Activated naive CD4-positive, alpha-beta T cell (primary cell): Measurements from ENCODE around the gene WNT7A.

Experiments used
- DNase-seq, 4 experiments: peaks; one replicate each; lab custom pipeline; 2025; lab: John Stamatoyannopoulos, UW

WNT7A gene

DNA sequence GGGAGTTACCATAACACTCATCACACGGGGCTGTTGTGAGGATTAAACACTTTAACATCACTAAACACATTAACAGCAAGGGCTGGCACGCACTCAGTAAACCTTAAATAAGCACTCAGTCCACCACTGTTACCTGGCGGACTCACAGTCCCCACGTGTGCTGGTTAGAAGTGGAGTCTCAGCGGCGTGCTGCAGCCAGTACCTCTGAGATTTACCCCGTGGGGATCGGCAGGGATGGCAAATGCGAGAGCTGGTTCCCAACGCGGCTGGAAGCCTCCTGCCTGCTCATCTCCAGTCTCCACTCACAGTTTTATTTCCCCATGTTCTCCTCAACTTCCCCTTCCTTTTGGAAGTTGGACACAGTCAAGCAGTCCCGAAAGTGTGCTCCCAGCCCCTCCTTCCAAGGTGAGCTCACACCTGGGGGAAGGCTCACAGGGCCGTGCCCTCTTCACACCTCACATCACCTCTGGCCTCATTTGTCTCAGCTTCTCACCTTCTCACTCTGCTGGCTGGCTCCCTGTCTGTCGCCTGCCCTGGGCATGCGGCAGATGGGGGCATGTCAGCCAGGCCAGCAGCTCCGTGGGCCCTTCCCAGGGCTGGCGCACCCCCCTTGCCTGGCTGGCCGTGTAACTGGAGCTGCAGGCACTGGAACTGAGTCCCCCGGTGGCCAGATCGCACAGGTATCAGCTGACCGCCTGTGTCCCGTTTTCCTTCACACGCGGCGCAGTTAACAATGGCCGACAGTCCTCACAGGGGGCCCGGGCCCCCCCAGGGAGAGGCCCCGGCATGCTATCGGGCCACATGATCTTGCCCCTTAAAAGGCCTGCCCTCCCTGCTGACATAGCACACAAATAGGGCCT lies 87.1 kb downstream of the WNT7A start:
- no peak for DNase-seq

DNA sequence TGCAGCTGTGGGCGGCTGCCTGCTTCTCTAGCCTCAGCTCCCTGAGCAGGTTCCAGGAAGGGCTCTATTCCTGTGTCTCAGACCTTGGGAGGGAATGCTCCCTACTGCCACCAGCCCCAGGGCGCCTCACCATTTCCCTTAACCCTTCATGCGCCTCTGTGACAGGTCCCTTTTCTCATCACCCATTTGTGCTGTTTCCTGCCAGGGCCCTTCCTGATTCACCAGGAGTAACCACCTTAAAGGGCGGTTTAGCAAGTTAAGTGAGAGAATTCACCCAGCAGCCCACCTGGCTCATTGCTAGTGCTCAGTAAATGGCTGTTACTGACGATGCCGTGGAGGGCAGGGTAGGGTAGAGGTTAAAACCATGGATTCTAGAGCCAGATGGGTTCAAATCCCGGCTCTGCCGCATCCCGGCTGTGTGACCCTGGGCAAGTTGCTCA lies 87.8 kb downstream of the WNT7A start:
- DNase-seq, result no peak

DNA sequence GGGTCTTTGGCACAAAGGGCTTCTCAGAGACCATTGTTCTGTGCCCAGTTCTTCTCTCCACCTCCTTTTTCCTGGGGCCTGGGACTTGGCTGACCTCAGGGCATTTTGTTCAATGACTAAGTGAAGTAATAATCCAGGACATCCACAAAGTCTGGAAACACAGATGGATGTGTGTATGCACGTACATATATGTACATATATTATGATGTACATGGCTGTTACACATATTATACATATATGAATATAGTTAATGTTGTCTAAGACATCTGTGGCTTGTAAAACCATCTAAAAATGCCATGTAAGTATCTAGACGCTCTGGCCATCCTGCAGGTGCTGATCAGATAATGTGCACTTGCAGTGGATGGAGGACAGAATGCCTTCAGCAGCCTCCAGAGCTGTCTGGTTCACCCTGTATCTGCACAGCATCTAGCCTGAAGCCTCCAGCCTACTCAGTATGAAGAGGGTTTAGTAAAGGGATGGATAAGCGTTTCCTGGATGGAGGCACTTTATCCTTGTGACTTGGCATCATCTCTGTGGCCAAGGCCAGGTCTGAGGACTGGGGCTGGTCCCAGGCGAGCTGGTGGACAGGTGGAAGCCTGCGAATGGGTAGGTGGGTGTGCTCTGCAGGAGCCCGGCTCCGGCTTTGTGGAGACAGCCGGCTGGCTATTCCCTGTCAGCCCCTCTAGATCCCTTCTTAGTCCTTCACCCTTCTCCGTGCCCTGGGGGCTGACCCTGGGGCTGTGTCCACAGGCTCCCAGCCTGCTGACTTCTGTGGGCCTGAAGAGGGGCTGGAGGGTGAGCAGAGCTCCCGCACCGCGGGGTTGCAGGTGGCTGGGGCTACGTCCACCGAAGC lies 88.4 kb downstream of the WNT7A start:
- no peak for DNase-seq

DNA sequence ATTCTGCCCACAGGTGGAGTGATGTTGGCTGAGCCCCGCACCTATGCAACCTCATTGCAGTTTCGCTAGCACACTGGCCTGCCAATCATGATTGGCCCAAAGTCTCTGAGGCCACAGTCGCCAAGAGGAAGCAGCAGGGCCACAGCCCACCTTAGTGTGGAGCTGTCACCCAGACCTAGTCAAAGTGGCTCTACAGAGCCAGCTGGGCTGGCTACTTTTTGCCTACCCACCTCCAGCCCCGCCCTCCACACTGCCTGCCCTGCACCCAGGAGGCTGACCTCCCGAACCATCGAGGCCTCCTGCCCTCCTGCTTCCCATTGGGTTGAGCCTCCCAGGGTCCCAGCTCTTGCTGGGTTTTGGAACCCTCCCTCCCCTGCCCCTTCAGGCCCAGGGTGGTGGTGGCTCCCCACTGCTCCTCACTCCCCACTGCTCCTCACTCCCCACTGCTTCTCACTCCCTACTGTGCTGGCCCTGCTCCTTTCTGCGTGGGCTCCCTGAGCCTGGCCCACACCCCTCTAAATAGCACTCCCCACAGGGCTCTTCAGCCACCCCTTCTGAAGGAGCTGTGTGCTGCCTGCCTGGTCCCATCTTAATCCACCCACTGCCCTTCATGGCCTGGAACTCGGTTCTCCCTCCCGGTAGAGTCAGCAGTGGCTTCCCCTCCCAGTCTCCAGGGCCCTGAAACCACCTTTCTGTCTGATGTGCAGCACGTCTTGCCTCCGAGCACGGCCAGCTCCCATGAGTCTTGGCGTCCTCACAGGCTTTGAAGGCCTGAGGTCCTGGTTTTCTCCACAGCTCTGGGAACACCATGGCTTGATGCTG lies 89.3 kb downstream of the WNT7A start:
- DNase-seq, result no peak

DNA sequence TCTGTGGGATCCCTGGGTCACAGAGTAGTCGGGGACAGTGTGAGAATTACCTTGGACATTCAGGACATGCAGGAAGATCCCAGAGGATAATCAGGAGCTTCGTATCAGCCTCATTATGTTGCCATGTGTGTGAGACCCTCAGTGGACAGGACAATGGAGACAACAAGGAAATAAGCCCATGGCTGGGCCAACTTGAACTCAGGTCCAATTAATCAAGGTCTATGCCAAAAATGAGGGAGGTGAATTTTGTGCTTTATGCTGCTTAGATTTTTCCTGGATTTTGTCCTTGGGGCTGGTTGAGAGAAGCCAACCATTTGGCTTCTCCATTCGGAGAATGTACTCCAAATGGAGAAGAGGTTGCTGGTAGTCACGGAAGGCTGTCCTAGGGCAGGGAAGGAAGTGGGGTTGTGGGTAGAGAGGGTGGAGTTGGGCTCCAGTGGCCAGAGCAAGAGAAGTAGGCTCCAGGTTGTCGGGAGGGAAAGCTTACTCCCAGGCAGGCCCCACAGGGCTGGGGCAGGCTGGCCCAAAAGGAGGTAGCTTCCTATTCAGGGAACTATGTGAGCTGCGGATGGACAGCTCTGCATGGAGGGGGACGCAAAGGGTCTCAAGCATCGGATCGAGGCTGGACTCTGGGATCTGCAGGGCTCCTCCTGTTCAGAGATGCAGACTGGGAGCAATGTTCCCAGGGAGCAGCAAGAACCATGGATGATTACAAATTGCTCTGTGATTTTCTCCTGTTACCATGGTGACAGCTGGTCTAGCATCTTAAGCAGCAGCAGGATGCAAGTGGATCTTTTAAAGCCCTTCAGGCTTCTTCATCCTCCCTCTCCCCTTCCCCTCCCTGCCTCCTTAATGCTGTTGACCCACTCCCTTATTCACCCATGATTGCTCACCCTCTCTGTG lies 91.1 kb downstream of the WNT7A start:
- DNase-seq, result no peak

DNA sequence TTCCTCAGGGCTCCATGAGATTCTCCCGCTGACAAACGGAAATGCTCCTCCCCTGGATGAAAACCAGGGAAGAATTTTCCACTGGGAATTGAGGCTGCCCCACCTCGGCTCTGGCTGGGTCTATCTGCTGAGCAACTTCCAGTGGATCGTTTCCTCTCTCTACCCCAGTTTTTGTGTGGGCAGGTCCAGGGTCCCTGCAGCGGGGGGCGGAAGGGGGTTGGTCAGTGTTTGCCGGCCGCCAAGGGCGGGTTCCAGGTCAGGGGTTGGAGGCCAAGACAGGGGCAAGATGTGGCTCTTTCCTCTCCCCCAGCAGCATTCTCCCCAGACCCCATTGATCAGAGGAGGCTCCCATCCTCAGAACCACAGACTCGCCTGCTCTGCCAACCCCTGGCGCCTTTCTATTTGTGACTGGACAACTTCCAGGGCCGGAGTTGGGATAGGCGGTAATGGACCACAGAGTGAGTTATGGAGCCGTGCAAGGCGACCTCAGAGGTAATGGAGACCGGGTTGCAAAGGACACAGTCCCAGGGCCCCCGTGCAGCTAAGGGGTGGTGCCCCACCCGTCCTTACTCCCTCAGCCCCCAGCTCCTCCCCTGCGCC lies 92.2 kb downstream of the WNT7A start:
- DNase-seq, result no peak

DNA sequence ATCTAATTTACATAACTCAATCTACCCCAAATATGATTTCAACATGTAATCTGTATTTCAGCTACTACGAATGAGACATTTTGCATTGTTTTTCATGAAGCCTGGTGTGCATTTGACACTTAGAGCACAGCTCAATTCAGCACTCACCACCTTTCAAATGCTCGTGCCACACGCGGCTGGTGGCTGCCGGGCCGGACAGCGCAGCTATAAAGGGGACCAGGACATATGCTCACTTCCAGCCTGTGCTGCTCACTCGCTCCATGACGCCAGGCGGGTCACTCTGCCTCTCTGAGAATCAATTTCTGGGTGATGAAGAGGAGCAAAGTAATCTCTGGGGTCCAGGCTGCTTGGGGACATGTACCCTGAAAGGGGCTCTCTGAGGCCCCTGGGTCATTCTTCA lies 93.1 kb downstream of the WNT7A start:
- DNase-seq, result no peak

DNA sequence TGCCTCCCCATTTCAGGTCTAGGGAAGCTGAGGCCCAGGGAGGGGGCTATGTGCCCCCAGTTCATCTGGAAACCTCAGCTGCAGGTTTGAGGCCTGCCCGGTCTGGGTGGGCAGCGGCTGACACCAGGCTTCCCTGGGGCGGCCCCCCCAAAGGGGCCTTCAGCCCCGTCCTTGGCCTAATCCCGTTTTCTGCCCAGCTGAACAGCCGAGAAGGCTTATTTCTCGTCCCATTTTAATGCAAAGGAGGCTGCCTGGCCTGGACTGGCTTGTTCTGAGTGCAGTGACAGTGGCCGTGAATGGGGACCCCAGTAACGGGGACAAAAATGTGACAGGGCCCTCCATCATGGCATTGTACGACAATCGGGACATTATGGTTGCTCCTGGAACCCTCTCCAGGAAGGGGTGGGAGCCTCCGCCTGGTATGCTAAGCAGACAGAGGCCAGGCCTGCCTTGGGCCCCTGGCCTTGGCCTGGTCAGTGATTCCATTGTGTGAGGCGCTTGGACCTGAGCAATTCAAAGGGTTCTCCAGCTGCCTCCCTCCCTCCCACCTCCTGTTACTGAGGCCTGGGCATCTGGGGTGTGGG lies 93.9 kb downstream of the WNT7A start:
- no peak for DNase-seq

DNA sequence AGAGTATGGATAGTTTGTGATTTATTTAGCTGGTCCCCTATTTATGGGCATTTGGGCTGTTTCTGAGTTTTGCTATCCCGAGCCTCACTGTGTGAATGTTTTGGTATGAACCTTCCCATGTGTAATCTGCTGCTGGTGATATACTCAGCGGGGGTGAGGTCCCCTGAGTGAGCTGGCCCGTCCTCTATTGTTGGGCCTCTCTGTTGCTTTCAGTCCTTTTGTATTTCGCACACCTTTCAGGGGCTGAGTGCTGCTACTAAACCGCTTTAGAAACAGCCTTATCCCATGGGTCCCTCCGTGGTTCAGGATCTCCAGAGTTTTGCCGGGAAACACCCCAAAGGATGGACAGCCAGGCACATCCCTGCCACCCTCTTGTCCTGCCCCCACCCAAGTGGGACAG lies 94.5 kb downstream of the WNT7A start:
- no peak for DNase-seq

DNA sequence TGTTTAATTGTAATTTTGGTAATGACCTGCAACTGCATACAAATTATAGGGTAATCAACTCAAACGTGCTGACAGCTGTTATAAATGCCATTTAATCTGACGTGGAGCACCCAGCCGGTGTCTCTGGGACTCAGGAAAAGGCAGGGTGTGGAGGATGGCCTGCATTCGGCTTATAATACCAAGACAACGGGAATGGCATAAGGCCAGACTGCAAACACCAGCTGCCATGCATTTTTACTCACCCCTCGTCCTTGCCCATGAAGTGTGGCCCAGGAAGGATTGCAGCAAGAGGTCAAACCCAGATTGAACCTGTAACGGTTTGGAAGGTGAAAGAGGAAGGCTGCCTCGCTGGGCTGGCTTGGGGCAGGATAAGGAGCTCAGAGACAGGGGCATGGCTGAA lies 96.4 kb downstream of the WNT7A start:
- DNase-seq, result no peak

DNA sequence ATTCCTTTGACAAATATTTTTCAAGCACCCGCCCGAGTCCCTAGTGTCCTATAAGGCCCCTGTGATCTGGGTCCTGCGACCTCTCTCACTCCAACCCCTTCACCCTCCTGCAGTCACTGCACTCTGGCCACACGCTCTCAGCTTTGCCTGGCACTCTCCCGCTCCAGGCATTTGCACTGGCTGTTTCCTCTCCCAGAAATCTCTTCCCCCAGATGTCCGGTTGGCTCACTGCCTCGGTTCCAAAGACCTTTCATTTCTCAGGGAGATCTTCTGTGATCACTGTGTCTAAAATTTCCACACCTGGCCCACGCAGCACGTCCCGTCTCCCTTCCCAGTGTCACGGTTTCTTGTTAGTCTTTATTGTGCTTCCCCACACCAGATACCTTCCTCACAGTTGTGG lies 97.4 kb downstream of the WNT7A start:
- DNase-seq, result no peak

DNA sequence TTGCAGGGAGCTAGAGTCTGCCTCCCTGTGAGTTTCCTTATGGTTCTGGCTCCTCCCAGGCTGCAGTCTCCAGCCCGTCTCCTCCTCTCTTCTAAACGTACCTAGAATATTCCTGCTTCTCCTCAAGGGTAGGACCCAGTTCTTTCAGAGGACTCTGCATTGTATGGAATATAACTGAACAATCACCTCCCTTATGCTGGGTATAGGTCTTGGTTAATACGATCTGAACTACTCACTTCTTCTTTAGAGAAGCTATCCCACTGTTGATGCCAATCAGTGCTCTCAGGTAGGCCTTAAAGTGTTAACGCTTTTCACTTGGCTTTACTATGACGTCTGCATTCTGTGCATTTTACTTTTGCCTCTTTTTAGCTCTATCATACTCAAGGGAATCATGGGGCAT lies 98.5 kb downstream of the WNT7A start:
- DNase-seq, result no peak

DNA sequence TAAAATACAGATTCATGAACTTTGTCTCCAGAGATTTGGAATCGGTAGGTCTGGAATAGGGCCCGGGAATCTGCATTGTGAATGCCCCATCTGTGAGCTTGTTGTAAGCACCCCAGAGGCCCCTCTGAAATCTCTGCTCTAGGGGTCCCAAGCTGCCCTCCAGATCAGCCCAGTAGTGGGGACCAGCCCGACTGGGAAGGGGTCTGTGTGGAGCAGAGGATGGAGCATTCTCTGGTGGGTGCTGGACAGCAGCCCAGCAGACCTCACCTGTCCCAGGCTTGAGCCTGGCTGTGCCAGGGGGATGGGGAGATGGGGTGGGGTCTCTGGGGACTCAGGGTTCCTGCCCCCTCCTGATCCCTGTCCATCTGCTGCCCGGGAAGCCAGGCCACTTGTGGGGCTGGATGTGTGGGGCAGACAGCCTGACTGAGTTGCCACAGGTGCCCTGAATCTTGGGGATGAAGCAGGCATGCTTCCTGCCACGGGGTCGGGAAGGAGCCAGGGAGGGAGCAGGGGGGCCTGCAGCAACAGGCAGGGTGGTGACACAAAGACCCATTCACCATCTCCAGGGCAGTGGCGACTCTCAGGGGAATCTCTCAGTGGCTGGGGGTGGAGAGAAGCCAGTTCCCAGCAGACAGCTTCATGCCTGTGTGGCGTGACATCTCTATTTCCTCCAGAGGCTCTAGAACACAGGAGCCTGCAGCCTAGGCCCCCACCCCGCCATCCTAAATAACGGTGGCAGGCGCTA lies 99.3 kb downstream of the WNT7A start:
- no peak for DNase-seq

DNA sequence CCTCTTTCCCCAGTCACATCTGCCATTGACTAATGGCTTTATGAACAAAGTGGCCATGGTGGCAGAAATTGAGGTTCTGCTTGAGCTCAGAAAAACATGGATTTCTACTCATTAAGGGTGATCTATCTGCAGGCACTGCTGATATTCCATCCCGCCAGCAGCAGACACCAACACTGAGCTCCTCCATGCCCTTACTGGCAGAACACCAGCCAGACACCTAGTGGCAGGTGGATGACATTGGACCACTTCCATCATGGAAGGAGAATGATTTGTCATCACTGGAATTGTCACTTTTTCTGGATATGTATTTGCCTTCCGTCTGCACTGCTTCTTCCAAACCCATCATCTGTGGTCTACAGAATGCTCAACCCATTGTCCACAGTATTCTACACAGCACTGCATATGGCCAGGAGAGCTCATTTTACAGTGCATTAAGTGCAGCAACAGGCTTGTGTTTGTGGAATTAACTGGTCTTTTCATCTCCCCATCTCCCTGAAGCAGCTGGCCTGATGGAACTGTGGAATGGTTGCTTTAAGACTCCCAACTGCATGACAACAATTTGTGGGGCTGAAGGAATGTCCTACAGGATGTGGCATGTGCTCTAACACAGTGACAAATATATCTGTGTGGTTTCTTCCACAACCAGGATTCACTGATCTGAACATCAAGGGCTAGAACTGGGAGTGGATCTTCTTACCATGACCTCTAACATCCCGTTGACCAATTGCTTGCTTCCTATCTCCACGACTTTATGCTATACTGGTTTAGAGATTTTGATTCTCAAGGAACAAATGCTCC lies 103.4 kb downstream of the WNT7A start:
- DNase-seq, result no peak

DNA sequence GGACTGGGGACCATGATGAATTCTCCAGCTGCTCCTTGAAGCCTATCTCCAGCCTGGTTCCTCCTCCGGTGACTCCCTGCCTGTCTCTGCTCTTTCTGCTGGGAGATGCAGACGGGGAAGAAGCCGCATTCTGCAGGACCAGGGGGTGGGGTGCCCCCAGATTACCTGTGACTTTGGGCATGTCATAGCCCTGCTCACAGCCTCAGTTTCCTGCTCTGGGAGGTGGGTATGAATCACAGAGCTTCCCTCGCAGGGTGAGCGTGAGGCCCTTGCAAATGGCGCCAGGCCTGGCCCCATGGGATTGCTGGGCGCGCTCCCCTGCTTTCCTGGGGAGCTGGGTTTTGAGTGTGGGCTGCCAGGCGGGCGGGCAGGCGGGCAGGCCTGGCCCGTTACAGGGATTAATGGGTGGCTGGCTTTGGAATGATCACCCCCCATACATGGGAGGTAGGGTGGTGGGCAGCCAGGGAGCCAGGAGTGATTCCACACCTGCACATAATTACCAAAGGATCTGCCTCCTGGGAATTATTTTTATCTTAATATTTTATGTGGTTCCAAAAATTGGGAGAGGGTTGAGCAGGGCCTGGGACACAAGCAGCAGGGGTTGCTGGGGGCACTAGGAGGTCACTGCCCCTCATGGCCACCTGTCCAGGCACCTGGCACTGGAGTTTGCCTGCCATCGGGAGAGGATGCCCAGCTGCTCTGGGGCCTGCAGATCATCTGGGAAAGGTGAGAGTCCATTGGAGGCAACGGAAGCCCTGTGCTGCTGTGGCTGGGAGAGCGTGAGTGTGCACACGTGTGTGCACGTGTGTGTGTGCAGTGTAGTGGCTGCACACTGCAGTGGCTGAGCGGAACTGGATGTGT lies 106.8 kb downstream of the WNT7A start:
- no peak for DNase-seq

DNA sequence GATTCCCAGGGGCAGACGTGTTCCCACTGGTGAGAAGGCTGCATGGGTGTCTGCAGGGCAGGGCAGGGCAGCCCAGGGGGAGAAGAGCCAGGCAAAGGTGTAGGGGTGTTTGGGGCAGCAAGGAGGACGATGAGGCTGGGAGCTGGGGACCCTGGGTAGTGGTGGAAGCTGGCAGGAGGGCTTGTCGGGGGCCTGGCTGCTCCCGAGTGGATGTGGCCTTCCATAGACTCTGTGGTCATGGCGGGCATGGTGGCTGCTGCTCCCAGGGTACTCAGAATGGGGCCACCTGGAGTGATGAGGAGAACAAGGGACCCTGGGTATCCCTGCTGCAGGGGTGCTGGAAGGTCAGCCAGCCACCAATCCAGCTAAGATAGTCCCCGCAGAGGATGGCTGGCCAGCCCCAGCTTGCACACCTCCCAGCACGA lies 107.5 kb downstream of the WNT7A start:
- no peak for DNase-seq

DNA sequence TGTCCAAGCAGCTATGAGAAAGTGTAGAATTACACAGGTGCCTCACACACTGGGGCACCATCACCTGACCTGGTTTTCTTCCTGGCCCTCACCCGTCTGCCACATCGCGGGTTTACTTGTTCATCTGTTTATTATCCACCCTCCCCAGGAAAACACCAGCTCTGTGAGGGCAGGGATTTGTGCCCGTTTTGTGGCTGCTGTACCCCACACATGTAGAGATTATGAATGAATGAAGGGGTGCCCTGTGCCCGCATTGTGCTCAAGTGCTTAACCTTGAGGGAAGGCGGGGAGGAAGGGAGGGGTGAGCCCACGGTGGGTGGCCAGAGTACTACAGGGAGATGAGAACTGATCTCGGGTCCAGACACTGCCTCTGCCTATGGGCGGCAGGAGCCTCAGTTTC lies 108.4 kb downstream of the WNT7A start:
- DNase-seq, result no peak
